Measurements from ENCODE around the gene RNF40.

The RNF40 gene

DNA sequence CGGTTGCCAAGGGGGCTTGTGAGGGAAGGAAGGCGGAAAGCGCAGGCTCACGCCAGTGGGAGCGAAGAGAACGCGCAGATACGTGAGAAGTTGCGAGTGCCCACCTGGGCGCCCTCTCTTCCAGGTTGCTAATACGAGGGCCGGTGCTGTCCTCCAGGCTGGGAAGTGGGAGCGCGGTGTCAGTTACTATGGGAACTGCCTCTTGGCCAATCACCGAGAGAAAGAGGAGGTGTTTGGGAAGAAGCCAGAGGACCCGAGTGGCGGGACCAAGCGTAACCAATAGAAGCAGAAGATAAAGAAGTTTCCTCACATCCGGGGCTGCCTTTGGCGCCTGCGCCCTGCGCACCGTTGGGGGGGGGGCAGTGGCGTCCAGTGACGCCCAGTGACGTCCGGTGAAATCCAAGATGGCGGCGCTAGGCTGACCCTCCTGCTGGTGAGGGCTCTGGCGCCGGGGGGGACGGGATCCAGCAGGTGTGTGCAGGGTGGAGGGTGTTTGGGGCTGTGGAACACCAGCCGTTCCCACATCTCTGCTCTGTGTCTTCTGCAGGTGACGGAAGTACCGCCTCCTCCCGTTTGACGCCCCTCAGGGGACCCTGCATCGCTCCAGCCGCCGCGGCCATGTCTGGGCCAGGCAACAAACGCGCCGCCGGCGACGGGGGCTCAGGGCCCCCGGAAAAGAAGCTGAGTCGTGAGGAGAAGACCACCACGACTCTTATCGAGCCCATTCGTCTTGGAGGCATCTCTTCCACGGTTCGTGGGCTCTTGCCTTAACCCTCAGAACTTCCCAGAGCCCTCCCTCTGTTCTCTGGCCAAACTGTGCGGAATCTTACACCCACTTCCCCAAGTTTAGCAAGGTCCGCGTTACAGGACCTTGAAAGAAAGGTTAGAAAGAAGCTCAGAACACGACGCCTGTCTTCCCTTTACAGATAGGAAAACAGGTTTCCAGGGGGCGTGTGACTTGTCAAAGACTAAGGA, at the start of gene RNF40, which contains the start of gene CFAP119:
Gene RNF40 (plus strand): TSS at position 395 of the 975 bp plus-strand sequence. CDS start 224 bp downstream, at position 619.
Gene CFAP119 (minus strand): TSS at position 135 of the 975 bp plus-strand sequence. CDS start 314 bp downstream, outside the sequence.
- intact Hi-C loops (cut with DNase I), result loop anchor here (2.0 kb wide), 1 partner anchor 13 kb away; the partner anchor contains the start of gene PHKG2

DNA sequence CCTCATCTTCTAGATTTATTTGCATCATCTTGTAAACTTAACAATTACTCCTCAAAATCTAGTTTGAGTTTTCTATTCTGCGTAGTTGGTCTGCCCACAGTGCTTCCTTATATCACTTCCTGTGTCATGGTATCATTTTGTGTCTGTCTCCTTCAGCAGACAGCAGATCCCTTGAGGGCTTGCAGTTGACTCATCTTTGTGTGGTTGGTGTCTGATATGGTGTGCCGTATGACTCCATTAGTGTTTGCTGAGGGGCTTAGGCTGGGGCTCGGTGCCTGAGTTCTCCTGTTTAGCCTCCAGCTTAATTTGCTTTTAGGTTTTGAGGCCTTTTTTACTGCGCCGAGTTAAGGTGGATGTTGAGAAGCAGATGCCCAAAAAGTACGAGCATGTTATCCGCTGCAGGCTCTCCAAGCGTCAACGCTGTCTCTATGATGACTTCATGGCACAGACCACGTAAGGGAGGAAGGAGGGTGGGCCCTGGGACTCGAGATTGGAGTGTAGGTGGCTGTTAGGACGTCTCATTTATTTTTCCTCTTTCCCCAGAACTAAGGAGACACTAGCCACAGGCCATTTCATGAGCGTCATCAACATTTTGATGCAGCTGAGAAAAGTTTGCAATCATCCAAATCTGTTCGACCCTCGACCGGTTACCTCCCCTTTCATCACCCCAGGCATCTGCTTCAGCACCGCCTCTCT, 46.2 kb upstream of the RNF40 start:
- DNase-seq, result peak in 1 of 42 donors; percentile 15
- intact Hi-C loops (cut with DNase I), result no loop called here

More for the DNA sequence above, at the start of gene RNF40, which contains the start of gene CFAP119:
- peak; percentile 94 to 99 (median 97) for DNase-seq

DNA sequence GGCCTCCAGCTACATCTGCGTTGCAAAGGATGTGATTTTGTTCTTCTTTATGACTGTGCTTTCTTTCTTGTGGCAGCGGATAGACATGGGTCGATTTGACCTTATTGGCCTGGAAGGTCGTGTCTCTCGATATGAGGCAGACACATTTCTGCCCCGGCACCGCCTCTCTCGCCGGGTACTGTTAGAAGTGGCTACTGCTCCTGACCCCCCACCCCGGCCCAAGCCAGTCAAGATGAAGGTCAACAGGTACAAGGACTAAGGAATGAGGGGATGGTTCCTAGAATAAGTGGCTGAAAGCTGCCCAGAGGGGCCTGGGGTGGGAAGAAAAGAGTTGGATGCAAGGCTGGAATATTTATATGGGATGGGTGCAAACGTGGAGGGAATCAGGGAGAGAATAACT, 42.0 kb upstream of the RNF40 start:
- intact Hi-C loops (cut with DNase I), result no loop called here
- peak in 1 of 42 donors; percentile 7 for DNase-seq

DNA sequence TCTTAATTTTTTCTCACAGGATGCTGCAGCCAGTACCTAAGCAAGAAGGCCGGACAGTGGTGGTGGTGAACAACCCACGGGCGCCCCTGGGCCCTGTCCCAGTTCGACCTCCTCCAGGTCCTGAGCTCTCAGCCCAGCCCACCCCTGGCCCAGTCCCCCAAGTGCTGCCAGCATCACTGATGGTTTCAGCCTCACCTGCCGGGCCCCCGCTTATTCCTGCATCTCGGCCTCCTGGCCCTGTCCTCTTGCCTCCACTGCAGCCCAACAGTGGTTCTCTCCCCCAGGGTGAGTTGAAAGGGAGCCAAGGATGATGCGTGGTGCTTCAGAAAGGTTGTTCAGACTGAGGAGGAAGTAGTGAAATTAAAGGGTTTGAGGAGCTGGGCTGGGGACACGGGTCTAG, 41.4 kb upstream of the RNF40 start:
- peak in 1 of 42 donors; percentile 5 for DNase-seq
- intact Hi-C loops (cut with DNase I), result no loop called here

DNA sequence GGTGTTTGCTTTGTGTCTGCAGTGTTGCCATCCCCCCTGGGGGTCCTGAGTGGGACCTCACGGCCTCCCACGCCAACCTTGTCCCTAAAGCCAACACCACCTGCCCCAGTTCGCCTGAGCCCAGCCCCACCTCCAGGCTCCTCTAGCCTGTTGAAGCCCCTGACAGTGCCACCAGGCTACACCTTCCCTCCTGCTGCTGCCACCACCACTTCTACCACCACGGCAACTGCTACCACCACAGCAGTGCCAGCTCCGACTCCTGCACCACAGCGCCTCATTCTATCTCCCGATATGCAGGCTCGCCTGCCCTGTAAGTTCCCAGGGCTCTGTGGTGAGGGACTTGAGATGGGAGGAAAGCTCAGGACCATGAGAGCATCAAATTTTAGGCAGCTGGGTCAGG, 41.0 kb upstream of the RNF40 start:
- DNase-seq, result no peak
- intact Hi-C loops (cut with DNase I), result no loop called here

DNA sequence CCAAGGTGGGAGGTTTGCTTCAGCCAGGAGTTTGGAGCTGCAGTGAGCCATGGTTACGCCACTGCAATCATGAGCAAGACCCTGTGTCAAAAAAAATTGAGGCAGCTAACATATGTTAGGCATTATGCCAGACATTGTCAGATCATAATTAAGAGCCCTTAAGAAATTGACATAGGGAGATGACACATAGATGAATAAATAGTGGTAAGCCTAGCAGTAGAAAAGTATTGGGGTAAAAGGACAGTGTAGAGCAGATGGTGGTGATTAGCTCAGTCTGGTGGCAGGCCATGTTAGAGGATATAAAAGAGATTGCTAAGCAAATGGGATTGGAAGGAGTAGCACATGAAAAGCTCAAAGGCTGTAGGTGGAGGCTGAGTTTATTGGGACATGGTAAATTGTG, 40.5 kb upstream of the RNF40 start:
- no peak for DNase-seq
- intact Hi-C loops (cut with DNase I), result no loop called here

DNA sequence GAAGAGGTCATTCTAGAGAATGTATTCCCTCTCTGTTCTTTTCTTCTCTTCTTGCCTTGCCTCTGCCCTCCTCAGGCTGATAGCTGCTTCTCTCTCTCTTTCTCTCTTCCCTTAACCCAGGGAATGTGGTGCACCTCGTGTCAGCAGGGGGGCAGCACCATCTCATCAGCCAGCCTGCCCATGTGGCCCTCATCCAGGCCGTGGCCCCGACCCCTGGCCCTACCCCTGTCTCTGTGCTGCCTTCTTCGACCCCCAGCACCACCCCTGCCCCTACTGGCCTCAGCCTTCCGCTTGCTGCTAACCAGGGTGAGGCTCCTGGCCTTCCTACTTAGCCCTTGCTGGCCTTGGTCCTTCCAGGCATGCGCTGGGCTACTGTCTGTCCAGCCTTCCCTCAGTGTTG, 39.7 kb upstream of the RNF40 start:
- intact Hi-C loops (cut with DNase I), result no loop called here

DNA sequence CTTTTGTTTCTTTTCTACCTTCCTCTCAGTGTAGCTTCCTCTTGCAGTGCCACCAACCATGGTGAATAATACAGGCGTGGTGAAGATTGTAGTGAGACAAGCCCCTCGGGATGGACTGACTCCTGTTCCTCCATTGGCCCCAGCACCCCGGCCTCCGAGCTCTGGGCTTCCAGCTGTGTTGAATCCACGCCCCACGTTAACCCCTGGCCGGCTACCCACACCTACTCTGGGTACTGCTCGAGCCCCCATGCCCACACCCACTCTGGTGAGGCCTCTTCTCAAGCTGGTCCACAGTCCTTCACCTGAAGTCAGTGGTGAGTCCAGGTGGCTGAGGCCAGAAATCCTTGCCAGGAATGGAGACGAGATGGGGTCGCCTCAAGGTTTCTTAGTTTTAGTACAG, 39.2 kb upstream of the RNF40 start:
- DNase-seq, result no peak
- intact Hi-C loops (cut with DNase I), result no loop called here

More for the DNA sequence above, 39.7 kb upstream of the RNF40 start:
- DNase-seq, result no peak

DNA sequence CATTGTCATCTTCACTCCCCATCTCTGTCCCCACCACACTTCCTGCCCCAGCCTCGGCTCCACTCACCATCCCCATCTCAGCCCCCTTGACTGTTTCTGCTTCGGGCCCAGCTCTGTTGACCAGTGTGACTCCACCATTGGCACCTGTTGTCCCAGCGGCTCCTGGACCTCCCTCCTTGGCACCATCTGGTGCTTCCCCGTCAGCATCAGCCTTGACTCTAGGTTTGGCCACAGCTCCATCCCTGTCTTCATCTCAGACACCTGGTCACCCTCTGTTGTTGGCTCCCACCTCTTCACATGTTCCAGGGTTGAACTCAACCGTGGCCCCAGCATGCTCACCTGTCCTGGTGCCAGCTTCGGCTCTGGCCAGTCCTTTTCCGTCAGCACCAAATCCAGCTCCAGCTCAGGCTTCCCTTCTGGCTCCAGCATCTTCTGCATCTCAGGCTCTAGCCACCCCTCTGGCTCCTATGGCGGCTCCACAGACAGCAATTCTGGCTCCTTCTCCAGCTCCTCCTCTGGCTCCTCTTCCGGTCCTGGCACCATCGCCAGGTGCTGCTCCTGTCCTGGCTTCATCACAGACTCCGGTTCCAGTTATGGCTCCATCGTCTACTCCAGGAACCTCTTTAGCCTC, 38.3 kb upstream of the RNF40 start:
- intact Hi-C loops (cut with DNase I), result no loop called here
- no peak for DNase-seq

DNA sequence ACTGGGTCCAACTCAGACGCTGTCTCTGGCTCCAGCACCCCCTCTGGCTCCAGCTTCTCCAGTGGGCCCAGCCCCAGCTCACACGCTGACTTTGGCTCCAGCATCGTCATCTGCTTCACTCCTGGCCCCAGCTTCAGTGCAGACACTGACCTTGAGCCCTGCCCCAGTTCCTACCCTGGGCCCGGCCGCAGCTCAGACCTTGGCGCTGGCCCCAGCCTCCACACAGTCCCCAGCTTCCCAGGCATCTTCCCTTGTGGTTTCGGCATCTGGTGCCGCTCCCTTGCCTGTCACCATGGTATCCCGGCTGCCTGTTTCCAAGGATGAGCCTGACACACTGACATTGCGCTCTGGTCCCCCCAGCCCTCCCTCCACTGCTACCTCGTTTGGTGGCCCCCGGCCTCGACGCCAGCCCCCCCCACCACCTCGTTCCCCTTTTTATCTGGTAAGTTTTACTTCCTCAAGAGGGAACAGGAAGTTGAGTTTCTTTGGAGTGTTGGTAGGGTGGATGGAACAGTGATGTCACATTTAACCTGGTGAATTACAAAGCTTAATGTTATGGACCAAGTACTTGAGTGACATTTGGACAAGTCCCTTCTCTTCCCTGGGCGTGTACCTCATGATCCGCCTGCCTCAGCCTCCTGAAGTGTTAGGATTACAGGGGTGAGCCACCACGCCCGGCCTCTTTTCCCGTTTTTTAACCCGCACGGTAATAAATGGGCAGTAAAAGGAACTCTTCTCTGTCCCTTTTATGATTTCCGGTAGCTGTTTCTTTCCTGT, 37.3 kb upstream of the RNF40 start:
- intact Hi-C loops (cut with DNase I), result no loop called here
- DNase-seq, result peak in 6 of 42 donors; percentile 9 to 41 (median 19)

DNA sequence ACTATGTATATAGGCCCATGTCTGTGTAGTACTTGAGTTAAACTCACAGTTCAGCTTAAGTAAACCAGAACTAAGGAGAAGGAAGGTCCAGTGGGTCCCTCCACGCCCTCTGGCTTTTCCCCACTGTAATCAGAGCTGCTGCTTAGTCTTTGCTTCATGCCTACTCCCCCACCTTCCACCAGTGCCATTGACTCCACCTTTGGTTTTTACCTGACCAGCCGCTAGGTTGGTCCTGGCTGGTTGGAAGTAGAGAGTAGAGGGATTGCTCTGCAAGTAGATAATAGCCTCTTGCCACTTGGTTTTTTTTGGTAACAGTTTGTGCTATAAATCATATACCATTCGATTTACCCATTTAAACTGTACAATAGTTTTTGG, 36.7 kb upstream of the RNF40 start:
- intact Hi-C loops (cut with DNase I), result no loop called here

DNA sequence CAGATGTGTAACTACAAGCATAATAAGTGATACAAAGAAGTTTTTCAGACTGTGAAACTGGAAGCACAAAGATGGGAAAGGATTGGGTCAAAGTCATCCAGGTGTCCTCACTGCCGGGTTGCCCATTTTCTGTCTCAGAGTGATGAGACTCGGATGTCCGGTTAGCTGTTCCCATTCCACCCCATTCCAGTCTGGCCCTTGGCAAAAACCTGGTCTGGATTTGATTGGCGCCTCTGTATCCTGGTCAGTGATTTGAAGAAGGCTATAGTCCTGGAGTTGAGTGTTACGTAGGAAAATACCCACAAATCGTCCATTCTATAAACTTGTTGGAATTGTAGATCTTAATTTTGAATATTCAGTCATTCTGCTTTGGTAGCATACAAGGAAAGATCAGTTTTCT, 33.8 kb upstream of the RNF40 start:
- DNase-seq, result no peak
- intact Hi-C loops (cut with DNase I), result no loop called here

More for the DNA sequence above, 36.7 kb upstream of the RNF40 start:
- no peak for DNase-seq

DNA sequence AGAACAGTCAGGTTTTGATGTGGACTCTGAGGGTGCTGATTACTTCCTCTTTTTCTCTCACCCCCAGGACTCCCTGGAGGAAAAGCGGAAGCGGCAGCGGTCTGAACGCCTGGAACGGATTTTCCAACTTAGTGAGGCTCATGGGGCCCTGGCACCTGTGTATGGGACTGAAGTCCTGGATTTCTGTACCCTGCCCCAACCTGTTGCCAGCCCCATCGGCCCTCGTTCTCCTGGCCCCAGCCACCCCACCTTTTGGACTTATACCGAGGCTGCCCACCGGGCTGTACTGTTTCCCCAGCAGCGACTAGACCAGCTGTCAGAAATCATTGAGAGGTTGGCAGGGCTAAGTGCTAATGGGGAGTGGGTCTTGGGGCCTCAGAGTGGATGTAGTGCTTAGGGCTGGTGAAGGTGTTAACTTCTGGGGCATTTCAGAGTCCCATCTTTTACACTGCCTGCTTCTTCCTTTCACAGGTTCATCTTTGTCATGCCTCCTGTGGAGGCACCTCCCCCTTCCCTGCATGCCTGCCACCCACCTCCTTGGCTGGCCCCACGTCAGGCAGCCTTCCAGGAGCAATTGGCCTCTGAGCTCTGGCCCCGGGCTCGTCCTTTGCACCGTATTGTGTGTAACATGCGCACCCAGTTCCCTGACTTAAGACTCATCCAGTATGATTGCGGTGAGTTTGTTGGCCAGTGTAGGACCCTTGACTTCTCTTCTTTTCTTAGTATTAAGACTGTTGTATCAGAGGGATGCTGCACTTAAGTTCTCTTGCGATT, 33.0 kb upstream of the RNF40 start:
- DNase-seq, result peak in 4 of 42 donors; percentile 15 to 42 (median 26)
- intact Hi-C loops (cut with DNase I), result no loop called here

DNA sequence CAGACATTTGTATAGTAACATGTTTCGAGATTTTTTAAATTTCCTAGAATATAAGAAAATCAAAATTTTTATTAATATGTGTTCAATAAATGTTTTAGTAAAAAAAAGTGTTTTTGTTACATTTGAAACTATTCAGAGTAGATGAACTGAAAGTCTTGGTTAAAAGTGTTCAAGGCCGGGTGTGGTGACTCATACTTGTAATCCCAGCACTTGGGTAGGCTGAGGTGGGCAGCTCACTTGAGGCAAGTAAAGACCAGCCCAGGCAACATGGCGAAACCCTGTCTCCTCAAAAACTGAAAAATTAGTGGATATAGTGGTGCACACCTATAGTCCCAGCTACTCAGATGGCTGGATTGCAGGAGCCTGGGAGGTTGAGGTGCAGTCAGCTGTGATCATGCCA, 30.7 kb upstream of the RNF40 start:
- no peak for DNase-seq
- intact Hi-C loops (cut with DNase I), result no loop called here

DNA sequence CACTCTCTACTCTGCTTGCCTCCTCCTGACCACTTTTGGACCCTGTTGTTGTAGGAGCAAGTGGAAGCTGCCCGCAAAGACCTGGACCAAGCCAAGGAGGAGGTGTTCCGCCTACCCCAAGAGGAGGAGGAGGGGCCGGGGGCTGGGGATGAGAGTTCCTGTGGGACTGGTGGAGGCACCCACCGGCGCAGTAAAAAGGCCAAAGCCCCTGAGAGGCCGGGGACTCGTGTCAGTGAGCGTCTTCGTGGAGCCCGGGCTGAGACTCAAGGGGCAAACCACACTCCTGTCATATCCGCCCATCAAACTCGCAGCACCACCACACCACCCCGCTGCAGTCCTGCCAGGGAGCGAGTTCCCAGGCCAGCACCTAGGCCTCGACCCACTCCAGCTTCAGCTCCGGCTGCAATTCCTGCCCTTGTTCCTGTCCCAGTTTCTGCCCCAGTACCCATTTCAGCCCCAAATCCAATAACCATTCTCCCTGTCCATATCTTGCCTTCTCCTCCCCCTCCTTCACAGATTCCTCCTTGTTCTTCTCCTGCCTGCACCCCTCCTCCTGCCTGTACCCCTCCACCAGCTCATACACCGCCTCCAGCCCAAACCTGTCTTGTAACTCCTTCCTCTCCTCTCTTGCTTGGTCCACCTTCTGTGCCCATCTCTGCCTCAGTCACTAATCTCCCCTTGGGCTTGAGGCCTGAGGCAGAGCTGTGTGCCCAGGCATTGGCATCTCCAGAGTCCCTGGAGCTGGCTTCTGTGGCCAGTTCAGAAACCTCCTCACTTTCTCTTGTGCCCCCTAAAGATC, 24.9 kb upstream of the RNF40 start:
- intact Hi-C loops (cut with DNase I), result no loop called here
- DNase-seq, result no peak

DNA sequence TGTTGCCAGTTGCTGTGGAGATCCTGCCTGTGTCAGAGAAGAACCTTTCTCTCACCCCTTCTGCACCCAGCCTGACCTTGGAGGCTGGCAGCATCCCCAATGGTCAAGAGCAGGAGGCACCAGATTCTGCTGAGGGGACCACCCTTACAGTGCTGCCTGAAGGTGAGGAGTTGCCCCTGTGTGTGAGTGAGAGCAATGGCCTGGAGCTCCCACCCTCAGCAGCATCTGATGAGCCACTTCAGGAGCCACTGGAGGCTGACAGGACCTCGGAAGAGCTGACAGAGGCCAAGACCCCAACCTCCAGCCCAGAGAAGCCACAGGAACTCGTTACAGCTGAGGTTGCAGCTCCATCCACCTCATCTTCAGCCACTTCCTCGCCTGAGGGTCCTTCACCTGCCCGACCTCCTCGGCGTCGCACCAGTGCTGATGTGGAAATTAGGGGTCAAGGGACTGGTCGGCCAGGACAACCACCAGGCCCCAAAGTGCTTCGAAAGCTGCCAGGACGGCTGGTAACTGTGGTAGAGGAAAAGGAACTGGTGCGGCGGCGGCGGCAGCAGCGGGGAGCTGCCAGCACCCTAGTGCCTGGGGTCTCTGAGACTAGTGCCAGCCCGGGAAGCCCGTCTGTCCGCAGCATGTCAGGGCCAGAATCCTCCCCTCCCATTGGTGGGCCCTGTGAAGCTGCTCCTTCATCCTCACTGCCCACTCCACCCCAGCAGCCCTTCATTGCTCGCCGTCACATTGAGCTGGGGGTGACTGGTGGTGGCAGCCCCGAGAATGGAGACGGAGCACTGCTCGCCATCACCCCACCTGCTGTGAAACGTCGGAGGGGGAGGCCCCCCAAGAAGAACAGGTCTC, 24.1 kb upstream of the RNF40 start:
- intact Hi-C loops (cut with DNase I), result no loop called here
- DNase-seq, result no peak
